Effector memory CD8-positive, alpha-beta T cell (primary cell): ENCODE measurements around the gene ADPRM.
A peak's percentile ranks its signal among the peaks of the same experiment; 100 is the strongest.

Experiments used
- ATAC-seq: fragments of 150-1000 bp; cut with Tn5 transposase; replicated peaks from 2 replicates; pipeline ENCODE4 v1.10.0; 2021; ENCODE audit warnings: mild to moderate bottlenecking, moderate library complexity
- DNase-seq, 3 experiments: peaks; one replicate each; pipeline ENCODE4 v3.0.0; 2021
- H3K27ac Mint-ChIP-seq, 2 donors: one replicate each; pipeline ENCODE4 v1.8.0; 2022; ENCODE audit warnings: mild to moderate bottlenecking in 2 of 2, mixed read lengths in 2 of 2, moderate library complexity in 2 of 2
- H3K27me3 Mint-ChIP-seq, 2 donors: one replicate each; pipeline ENCODE4 v1.8.0; 2022; ENCODE audit warnings: mixed read lengths in 2 of 2
- H3K36me3 Mint-ChIP-seq: one replicate; pipeline ENCODE4 v1.8.0; 2022; ENCODE audit warnings: mild to moderate bottlenecking, moderate library complexity, mixed read lengths; ENCODE audit not compliant: insufficient read depth
- H3K4me1 Mint-ChIP-seq, 2 donors: one replicate each; pipeline ENCODE4 v1.8.0; 2022; ENCODE audit warnings: low read depth in 2 of 2, mixed read lengths in 2 of 2
- H3K4me3 Mint-ChIP-seq, 2 donors: one replicate each; pipeline ENCODE4 v1.8.0; 2022; ENCODE audit warnings: mild to moderate bottlenecking in 2 of 2, mixed read lengths in 2 of 2, moderate library complexity in 2 of 2
- H3K9me3 Mint-ChIP-seq, 2 donors: one replicate each; pipeline ENCODE4 v1.8.0; 2022; ENCODE audit warnings: mixed read lengths in 2 of 2

ADPRM gene

GRCh38 chr17:10737736-10738135 is 40.3 kb downstream of the ADPRM start:
- H3K9me3 Mint-ChIP-seq, result no peaks in the 10 kb centered on the region
- H3K36me3 Mint-ChIP-seq, result no peaks in the 10 kb centered on the region
- DNase-seq (no peak), ATAC-seq (no peak)
- H3K4me1 Mint-ChIP-seq, result peaks cover 3 to 5% of the 10 kb centered on the region in 2 donors
- peaks cover 36 to 73% of the 10 kb centered on the region in 2 donors for H3K27me3 Mint-ChIP-seq
- no peak overlapping the region for H3K27ac Mint-ChIP-seq
- no peak overlapping the region for H3K4me3 Mint-ChIP-seq

- Mint-ChIP-seq H3K36me3 (no peaks in the 10 kb centered on the region), H3K27me3 (peaks cover 30 to 66% of the 10 kb centered on the region in 2 donors), H3K27ac (no peak overlapping the region), H3K9me3 (no peaks in the 10 kb centered on the region), H3K4me3 (no peak overlapping the region), H3K4me1 (peaks cover 3 to 5% of the 10 kb centered on the region in 2 donors)
- DNase-seq (no peak), ATAC-seq (no peak)
Observed at GRCh38 chr17:10738521-10739258, 41.3 kb downstream of the ADPRM start.

- Mint-ChIP-seq H3K4me1 (peaks cover 3 to 5% of the 10 kb centered on the region in 2 donors), H3K27ac (no peak overlapping the region), H3K4me3 (no peak overlapping the region), H3K27me3 (peaks cover 28 to 66% of the 10 kb centered on the region in 2 donors), H3K9me3 (no peaks in the 10 kb centered on the region), H3K36me3 (peaks cover 2% of the 10 kb centered on the region)
- DNase-seq, result no peak
- no peak for ATAC-seq
Observed at GRCh38 chr17:10739386-10739785, 42.0 kb downstream of the ADPRM start.

GRCh38 chr17:10741416-10742135 is 44.2 kb downstream of the ADPRM start:
- no peak overlapping the region for H3K27ac Mint-ChIP-seq
- H3K4me3 Mint-ChIP-seq, result no peak overlapping the region
- H3K36me3 Mint-ChIP-seq, result peaks cover 2% of the 10 kb centered on the region
- peaks cover 26 to 51% of the 10 kb centered on the region in 2 donors for H3K27me3 Mint-ChIP-seq
- no peak for ATAC-seq
- no peak for DNase-seq
- H3K4me1 Mint-ChIP-seq, result peaks cover 5 to 9% of the 10 kb centered on the region in 2 donors
- H3K9me3 Mint-ChIP-seq, result no peaks in the 10 kb centered on the region

GRCh38 chr17:10742431-10742830 is 45.0 kb downstream of the ADPRM start:
- Mint-ChIP-seq H3K36me3 (peaks cover 2% of the 10 kb centered on the region), H3K27me3 (peaks cover 26 to 48% of the 10 kb centered on the region in 2 donors), H3K4me3 (no peak overlapping the region), H3K27ac (no peak overlapping the region), H3K9me3 (no peaks in the 10 kb centered on the region), H3K4me1 (peaks cover 3 to 5% of the 10 kb centered on the region in 2 donors)
- DNase-seq (no peak), ATAC-seq (no peak)

GRCh38 chr17:10743316-10744009 is 46.1 kb downstream of the ADPRM start:
- H3K4me1 Mint-ChIP-seq, result peaks cover 3 to 5% of the 10 kb centered on the region in 2 donors
- H3K27me3 Mint-ChIP-seq, result peaks cover 28 to 56% of the 10 kb centered on the region in 2 donors
- H3K4me3 Mint-ChIP-seq, result no peak overlapping the region
- H3K27ac Mint-ChIP-seq, result no peak overlapping the region
- peaks cover 2% of the 10 kb centered on the region for H3K36me3 Mint-ChIP-seq
- DNase-seq (no peak), ATAC-seq (no peak)
- H3K9me3 Mint-ChIP-seq, result no peaks in the 10 kb centered on the region

DNA sequence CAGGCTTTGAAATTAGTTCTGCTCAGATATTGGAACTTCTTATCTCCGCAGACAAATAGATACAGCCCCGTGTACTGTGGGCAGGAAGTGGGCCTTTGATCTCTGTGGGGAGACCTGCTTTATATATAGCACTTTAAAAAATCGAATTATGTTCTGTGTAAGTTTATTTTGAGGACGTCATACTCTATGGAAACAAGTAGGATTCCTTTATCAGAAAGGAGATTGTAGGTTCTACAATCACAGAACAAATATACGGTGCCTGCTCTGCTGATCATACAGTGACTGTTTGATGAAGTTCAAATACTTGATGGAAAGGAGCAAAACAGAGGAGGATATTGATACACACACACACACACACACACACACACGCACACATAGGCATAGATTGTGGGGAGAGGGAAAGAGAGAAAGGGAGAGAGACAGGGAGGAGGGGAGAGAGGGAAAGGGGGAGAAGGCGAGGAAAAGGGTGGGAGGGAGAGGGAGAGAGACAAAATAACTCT is 47.2 kb downstream of the ADPRM start:
- Mint-ChIP-seq H3K36me3 (peaks cover 2% of the 10 kb centered on the region), H3K9me3 (no peaks in the 10 kb centered on the region), H3K27ac (no peak overlapping the region), H3K4me3 (no peak overlapping the region), H3K27me3 (peaks cover 30 to 58% of the 10 kb centered on the region in 2 donors), H3K4me1 (peaks cover 4 to 5% of the 10 kb centered on the region in 2 donors)
- DNase-seq, result no peak
- ATAC-seq, result peak; percentile 54

GRCh38 chr17:10745231-10745630 is 47.8 kb downstream of the ADPRM start:
- no peak overlapping the region for H3K4me3 Mint-ChIP-seq
- no peak for DNase-seq
- peaks cover 2% of the 10 kb centered on the region for H3K36me3 Mint-ChIP-seq
- no peak for ATAC-seq
- no peaks in the 10 kb centered on the region for H3K9me3 Mint-ChIP-seq
- peaks cover 4 to 5% of the 10 kb centered on the region in 2 donors for H3K4me1 Mint-ChIP-seq
- H3K27me3 Mint-ChIP-seq, result peaks cover 31 to 54% of the 10 kb centered on the region in 2 donors
- H3K27ac Mint-ChIP-seq, result no peak overlapping the region

DNA sequence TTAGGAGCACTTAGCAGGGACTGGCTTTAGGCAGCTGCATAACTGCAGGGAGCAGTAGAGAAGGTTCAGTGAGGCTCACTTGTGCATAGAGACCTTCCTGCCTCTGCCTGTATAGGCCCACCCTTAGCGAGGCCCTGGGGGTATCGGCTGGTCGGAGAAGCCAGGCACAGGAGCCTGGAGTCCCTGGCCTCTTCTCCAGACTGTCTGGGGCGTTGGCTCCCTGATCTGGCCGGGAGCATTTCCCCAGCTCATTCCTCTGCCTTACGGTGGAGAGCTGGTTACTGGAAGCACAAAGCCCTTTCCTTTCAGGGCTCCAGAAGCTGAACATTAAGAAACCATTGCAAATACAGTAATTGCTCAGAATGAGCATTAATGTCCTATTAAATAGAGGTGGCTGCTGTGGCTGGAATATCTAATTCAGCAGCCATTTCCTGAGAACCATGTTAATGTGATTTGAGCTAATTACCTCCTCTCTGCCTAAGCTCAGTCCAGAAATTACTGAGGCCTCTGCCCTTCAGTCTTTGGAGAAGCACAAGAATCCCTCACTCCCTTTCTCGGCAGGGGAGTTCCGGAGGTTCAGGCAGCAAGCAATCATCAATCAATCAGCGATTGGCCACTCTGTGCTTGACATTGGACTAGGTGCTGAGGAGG is 51.3 kb downstream of the ADPRM start:
- peaks cover 27 to 33% of the 10 kb centered on the region in 2 donors for H3K27me3 Mint-ChIP-seq
- H3K9me3 Mint-ChIP-seq, result no peaks in the 10 kb centered on the region
- no peak overlapping the region for H3K27ac Mint-ChIP-seq
- peaks cover 2% of the 10 kb centered on the region for H3K36me3 Mint-ChIP-seq
- no peak overlapping the region for H3K4me3 Mint-ChIP-seq
- no peak for DNase-seq
- H3K4me1 Mint-ChIP-seq, result peaks cover 4 to 5% of the 10 kb centered on the region in 2 donors
- ATAC-seq, result no peak

- H3K36me3 Mint-ChIP-seq, result no peaks in the 10 kb centered on the region
- no peaks in the 10 kb centered on the region for H3K9me3 Mint-ChIP-seq
- H3K4me3 Mint-ChIP-seq, result no peak overlapping the region
- peaks cover 0 to 1% of the 10 kb centered on the region in 2 donors for H3K4me1 Mint-ChIP-seq
- no peak for ATAC-seq
- DNase-seq, result no peak
- H3K27me3 Mint-ChIP-seq, result peaks cover 21 to 26% of the 10 kb centered on the region in 2 donors
- no peak overlapping the region for H3K27ac Mint-ChIP-seq
Observed at GRCh38 chr17:10750210-10750609, 52.8 kb downstream of the ADPRM start.

DNA sequence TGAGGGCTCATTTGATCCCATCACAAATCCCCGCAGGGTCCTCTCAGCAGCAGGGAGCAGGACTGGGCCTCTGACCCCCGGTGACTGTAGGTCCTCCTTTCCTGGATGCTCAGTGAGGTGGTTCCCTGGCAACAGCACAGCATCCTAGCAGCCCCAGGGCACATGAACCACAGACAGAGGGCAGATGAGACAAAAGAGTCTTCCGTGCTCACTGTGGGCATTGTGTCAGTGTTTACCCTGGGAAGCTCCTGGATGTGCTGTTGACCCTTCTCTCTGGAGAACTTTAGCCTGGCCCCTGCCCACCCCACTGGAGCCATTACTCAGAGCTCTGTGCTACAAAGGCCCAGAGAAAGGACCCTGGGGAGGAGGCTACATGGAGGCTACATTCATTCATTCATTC is 54.2 kb downstream of the ADPRM start:
- H3K36me3 Mint-ChIP-seq, result no peaks in the 10 kb centered on the region
- no peak overlapping the region for H3K4me3 Mint-ChIP-seq
- no peak for DNase-seq
- H3K27ac Mint-ChIP-seq, result no peak overlapping the region
- peaks cover 19 to 27% of the 10 kb centered on the region in 2 donors for H3K27me3 Mint-ChIP-seq
- H3K9me3 Mint-ChIP-seq, result no peaks in the 10 kb centered on the region
- no peak for ATAC-seq
- peaks cover 0 to 1% of the 10 kb centered on the region in 2 donors for H3K4me1 Mint-ChIP-seq

GRCh38 chr17:10752696-10753095 is 55.3 kb downstream of the ADPRM start:
- Mint-ChIP-seq H3K27me3 (peaks cover 10 to 31% of the 10 kb centered on the region in 2 donors), H3K9me3 (no peaks in the 10 kb centered on the region), H3K27ac (no peak overlapping the region), H3K36me3 (no peaks in the 10 kb centered on the region), H3K4me1 (peaks cover 0 to 1% of the 10 kb centered on the region in 2 donors), H3K4me3 (no peak overlapping the region)
- ATAC-seq (no peak), DNase-seq (no peak)

DNA sequence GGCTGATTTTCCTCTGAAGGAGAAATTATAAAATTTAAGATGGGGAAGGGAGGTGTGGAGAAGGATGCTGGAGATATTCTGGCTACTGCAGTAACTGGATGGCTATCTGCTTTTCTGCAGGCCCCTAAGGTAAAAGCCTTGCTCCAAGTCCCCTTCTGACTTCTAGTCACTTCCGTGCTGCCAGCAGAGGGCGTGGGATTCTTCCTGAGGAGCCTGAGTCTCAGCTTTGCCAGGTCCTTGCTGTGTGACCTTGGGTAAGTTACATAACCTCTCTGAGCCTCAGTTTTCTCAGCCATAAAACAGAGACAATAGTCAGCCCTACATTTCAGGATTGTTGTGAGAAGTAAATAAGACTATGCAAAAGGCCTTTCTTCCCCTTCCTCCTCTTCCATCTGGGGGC is 56.7 kb downstream of the ADPRM start:
- H3K27me3 Mint-ChIP-seq, result peaks cover 9 to 23% of the 10 kb centered on the region in 2 donors
- H3K4me3 Mint-ChIP-seq, result no peak overlapping the region
- no peak for ATAC-seq
- H3K9me3 Mint-ChIP-seq, result no peaks in the 10 kb centered on the region
- H3K36me3 Mint-ChIP-seq, result no peaks in the 10 kb centered on the region
- H3K4me1 Mint-ChIP-seq, result peaks cover 0 to 1% of the 10 kb centered on the region in 2 donors
- no peak overlapping the region for H3K27ac Mint-ChIP-seq
- no peak for DNase-seq
